Liver (tissue), 3 donors: ENCODE data around the gene ATPAF1.

Source experiments
- CTCF ChIP-seq: fragments of 150-350 bp; IDR thresholded peaks from 2 replicates; pipeline ENCODE4 v1.5.1; 2017; ENCODE audit warnings: improper control_type of control experiment, low read depth, low read length; ENCODE audit not compliant: missing input control
- GABPA ChIP-seq, 2 donors: IDR thresholded peaks in 1 of 2; conservative IDR thresholded peaks in 1 of 2; 2 replicates each; pipeline ENCODE4 v1.6.1; 2016; ENCODE audit warnings: antibody characterized with exemption in 2 of 2, mild to moderate bottlenecking in 1 of 2, moderate library complexity in 1 of 2
- JUND ChIP-seq, 2 donors: IDR thresholded peaks; 2 replicates each; pipeline ENCODE4 v1.6.1; 2016; ENCODE audit warnings: antibody characterized with exemption in 2 of 2
- MAX ChIP-seq: IDR thresholded peaks from 2 replicates; pipeline ENCODE4 v1.6.1; 2016; ENCODE audit warnings: antibody characterized with exemption
- NR2F2 ChIP-seq: IDR thresholded peaks from 2 replicates; pipeline ENCODE4 v1.6.1; 2016; ENCODE audit warnings: antibody characterized with exemption
- RAD21 ChIP-seq, 2 donors: IDR thresholded peaks; 2 replicates each; pipeline ENCODE4 v1.6.1; 2016; ENCODE audit warnings: antibody characterized with exemption in 2 of 2, mild to moderate bottlenecking in 2 of 2
- REST ChIP-seq: IDR thresholded peaks from 2 replicates; pipeline ENCODE4 v1.6.1; 2016; ENCODE audit warnings: antibody characterized with exemption, mild to moderate bottlenecking
- TAF1 ChIP-seq: conservative IDR thresholded peaks from 2 replicates; pipeline ENCODE4 v1.6.1; 2016; ENCODE audit warnings: antibody characterized with exemption, mild to moderate bottlenecking
- YY1 ChIP-seq: IDR thresholded peaks from 2 replicates; pipeline ENCODE4 v1.6.1; 2016; ENCODE audit warnings: antibody characterized with exemption, mild to moderate bottlenecking
- TF ChIP-seq, protein P1 (sequence below): IDR thresholded peaks from 2 replicates; pipeline ENCODE4 v1.6.1; 2016; ENCODE audit warnings: antibody characterized with exemption
- donor health status: healthy.
- donor health status: healthy.

DNA sequence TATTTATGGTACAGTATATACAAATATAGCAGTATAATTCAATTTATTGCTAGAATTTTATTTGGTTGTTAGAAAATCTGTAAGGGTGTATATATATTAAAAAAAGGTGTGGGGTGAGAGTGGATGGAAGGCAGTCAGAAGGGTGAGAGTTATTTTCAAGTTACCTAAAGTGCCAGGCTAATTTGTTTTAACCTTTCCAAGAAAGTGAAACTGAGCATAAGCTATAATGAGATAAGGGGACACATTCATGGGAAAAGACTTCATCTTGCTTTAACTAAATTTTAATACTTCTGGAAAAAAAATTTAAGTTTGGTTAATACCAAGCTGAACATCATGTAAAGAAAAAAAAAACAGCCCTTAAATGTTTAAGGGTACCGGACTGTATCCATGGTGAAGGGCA is 8.4 kb upstream of the ATPAF1 start:
- TF ChIP-seq CTCF (no peak), MAX (no peak), GABPA (IDR thresholded peaks at IDR 0.05 in 1 of 2, conservative IDR thresholded peaks at IDR 0.05 in 1 of 2) (no peak), NR2F2 (no peak), REST (no peak), JUND (IDR thresholded peaks at IDR 0.05) (no peak), RAD21 (IDR thresholded peaks at IDR 0.05) (no peak), YY1 (no peak), TAF1 (no peak)
- TF ChIP-seq, protein P1, sequence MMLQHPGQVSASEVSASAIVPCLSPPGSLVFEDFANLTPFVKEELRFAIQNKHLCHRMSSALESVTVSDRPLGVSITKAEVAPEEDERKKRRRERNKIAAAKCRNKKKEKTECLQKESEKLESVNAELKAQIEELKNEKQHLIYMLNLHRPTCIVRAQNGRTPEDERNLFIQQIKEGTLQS, result no peak
